ENCODE measurements around the gene GAPVD1.

The GAPVD1 gene

DNA sequence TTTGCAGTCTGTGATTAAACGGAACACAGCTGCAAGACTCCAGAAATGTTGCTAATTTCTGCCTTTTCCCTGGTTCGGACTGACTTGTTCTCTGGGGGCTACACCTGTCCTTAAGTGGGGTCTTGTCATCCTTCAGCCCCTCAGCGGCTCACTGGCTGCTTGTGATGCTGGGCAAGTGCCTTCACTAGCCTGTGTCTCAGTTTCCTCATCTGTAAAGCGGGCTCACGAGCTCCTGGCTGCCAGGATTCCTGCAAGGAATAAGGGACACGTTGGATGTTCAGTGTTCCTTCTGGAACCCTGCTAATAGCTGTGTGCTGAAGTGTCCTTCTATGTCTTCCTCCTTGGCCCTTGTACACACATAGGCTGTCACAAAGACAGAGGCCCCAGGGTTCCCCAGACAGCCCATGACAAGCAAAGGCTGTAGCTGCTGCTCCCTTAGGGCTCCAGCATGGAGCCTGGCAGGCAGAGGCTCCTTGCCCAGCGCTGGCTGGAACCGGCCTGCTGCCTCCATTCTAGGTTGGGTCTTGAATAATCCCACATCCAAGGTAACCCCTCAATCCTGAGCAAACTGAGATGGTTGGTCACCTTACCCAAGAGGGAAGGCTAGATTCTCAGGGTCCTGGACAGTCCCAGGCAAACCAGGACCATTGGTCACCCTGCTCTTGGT, 116.1 kb downstream of the GAPVD1 start:
- TF ChIP-seq POLR2A (IDR thresholded peaks at IDR 0.05; ENCODE audit: low read depth, low read length) (no peak), POLR2AphosphoS5 (IDR thresholded peaks at IDR 0.05; ENCODE audit: low read depth, low read length) (no peak), PAX5 (IDR thresholded peaks at IDR 0.05; ENCODE audit: insufficient read depth, low read length, severe bottlenecking) (no peak), TAF1 (IDR thresholded peaks at IDR 0.05; ENCODE audit: low read depth, low read length) (no peak)
- DNase-seq (ENCODE audit: insufficient read length, low spot score) (no peak), FAIRE-seq (no peak)

DNA sequence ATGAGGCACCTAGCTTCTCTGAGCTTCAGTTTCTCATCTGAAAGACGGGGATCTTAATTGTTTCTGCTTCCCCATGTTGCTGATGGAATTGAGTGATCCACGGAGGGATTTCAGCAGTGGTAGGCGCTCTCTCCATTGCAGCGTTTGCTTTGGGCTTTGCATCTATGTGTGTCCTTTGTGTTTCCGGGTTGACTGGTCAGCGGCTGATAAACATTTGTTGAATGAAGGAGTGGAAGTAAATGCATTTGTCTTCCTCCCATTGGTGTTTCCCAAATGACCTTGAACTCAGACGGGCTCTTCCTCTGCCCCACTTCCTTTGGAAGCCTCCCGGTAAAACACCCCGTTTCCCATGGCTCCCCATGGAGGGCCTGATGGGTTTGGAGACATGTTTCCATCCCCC, 117.2 kb downstream of the GAPVD1 start:
- no peak for FAIRE-seq
- no peak for DNase-seq (ENCODE audit: insufficient read length, low spot score)
- no peak for TF ChIP-seq POLR2AphosphoS5 (IDR thresholded peaks at IDR 0.05; ENCODE audit: low read depth, low read length)
- TF ChIP-seq PAX5 (IDR thresholded peaks at IDR 0.05; ENCODE audit: insufficient read depth, low read length, severe bottlenecking): no peak
- no peak for TF ChIP-seq POU2F2 (IDR thresholded peaks at IDR 0.05; ENCODE audit: low read depth, low read length)
- no peak for TF ChIP-seq SPI1 (IDR thresholded peaks at IDR 0.05; ENCODE audit: low read depth, low read length)
- TF ChIP-seq TAF1 (IDR thresholded peaks at IDR 0.05; ENCODE audit: low read depth, low read length): no peak
- no peak for TF ChIP-seq POLR2A (IDR thresholded peaks at IDR 0.05; ENCODE audit: low read depth, low read length)

DNA sequence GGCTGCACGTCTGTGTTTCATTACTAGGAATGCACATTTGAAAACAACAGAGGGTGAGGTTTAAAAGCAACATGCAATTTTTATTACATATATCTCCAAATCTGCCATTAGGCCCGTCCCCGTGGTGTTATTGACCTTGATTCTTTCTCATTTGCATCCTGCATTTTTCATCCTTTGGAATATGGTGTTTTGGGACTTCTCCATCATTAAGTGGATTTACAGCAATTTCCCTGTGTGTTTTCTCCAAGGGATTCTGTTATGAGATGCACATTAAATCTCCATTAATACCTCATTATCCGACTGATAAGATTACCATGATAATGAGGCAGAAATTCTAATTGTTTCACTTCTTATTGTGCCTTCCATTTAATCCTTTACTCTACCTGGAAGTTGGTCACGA, 117.6 kb downstream of the GAPVD1 start:
- no peak for FAIRE-seq
- TF ChIP-seq TAF1 (IDR thresholded peaks at IDR 0.05; ENCODE audit: low read depth, low read length): no peak
- TF ChIP-seq POU2F2 (IDR thresholded peaks at IDR 0.05; ENCODE audit: low read depth, low read length): no peak
- TF ChIP-seq PAX5 (IDR thresholded peaks at IDR 0.05; ENCODE audit: insufficient read depth, low read length, severe bottlenecking): no peak
- DNase-seq (ENCODE audit: insufficient read length, low spot score): no peak

DNA sequence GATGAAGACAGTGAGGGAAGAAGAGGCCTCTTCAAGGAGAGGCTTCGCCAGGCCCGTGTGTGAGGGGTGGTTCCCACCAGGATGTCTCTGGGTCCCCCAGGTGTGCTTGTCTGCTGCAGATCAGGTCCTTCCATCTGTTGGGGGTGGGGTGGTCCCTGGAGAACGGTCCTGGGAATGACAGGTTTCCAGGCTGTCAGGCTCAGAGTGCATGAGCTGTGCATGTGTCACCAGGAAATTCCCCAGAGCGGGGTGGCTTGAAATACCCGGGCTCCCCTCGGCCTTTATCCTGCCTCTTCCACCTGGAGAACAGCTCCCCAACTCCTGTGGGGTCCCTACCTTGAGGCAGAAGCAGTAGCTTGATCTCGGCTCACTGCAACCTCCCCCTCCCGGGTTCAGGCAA, 118.8 kb downstream of the GAPVD1 start:
- FAIRE-seq: no peak
- TF ChIP-seq POLR2AphosphoS5 (IDR thresholded peaks at IDR 0.05; ENCODE audit: low read depth, low read length): no peak
- no peak for TF ChIP-seq POU2F2 (IDR thresholded peaks at IDR 0.05; ENCODE audit: low read depth, low read length)
- no peak for TF ChIP-seq SPI1 (IDR thresholded peaks at IDR 0.05; ENCODE audit: low read depth, low read length)
- no peak for TF ChIP-seq PAX5 (IDR thresholded peaks at IDR 0.05; ENCODE audit: insufficient read depth, low read length, severe bottlenecking)
- no peak for TF ChIP-seq POLR2A (IDR thresholded peaks at IDR 0.05; ENCODE audit: low read depth, low read length)
- TF ChIP-seq TAF1 (IDR thresholded peaks at IDR 0.05; ENCODE audit: low read depth, low read length): no peak
- no peak for DNase-seq (ENCODE audit: insufficient read length, low spot score)

DNA sequence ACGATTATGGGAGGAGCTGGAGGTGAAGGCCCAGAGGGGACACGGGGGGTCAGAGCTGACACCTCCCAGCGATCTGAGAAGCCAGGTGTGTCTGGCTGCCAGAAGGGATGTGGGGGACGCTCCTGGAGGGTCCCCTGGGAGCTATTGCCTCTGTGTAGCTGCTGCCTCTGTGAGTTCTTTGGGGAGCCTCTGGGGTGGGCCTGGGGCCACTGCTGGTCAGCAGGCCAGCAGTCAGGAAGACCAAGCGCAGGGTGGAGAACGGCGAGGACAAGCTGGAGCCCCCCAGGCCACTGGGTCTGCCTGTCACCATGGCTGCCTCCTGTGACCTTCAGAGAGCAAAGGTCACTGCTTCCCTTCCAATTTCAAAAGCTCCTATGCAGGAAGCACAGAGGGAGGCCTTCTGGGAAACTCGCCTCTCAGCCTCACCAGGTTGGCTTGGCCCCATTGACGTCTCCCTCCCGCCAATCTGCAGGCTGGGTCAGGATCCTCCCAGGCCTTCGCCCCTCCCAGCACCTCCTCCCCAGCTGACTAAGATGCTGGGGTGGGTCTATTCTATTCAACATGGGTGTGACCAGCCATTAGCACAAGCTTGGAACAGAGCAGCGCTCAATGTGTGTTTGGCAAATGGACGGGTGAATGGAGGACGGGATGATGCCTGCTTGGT, 126.4 kb downstream of the GAPVD1 start:
- TF ChIP-seq TAF1 (IDR thresholded peaks at IDR 0.05; ENCODE audit: low read depth, low read length): no peak
- TF ChIP-seq POLR2A (IDR thresholded peaks at IDR 0.05; ENCODE audit: low read depth, low read length): no peak
- TF ChIP-seq POU2F2 (IDR thresholded peaks at IDR 0.05; ENCODE audit: low read depth, low read length): no peak
- no peak for TF ChIP-seq POLR2AphosphoS5 (IDR thresholded peaks at IDR 0.05; ENCODE audit: low read depth, low read length)
- no peak for TF ChIP-seq PAX5 (IDR thresholded peaks at IDR 0.05; ENCODE audit: insufficient read depth, low read length, severe bottlenecking)
- no peak for TF ChIP-seq SPI1 (IDR thresholded peaks at IDR 0.05; ENCODE audit: low read depth, low read length)
- DNase-seq (ENCODE audit: insufficient read length, low spot score): no peak
- FAIRE-seq: no peak

DNA sequence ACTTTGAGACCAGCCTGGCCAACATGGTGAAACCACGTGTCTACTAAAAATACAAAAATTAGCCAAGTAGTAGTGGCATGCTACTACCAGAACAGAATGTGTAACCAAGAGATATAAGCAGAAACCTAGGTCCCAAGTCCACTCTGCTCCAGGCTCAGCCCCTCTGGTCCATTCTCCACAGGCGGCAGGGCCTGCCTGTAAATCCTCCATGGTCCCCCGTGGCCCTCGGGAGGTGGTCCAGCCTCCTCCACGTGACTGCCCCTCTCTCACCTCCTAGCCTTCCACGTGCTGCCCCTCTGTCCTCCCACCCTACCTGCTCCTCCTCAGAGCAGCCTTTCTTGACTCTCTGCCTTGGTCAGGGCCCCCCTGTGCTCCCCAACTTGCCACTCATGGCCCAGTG, 127.4 kb downstream of the GAPVD1 start:
- no peak for TF ChIP-seq TAF1 (IDR thresholded peaks at IDR 0.05; ENCODE audit: low read depth, low read length)
- no peak for TF ChIP-seq POLR2A (IDR thresholded peaks at IDR 0.05; ENCODE audit: low read depth, low read length)
- no peak for TF ChIP-seq PAX5 (IDR thresholded peaks at IDR 0.05; ENCODE audit: insufficient read depth, low read length, severe bottlenecking)
- TF ChIP-seq POLR2AphosphoS5 (IDR thresholded peaks at IDR 0.05; ENCODE audit: low read depth, low read length): no peak
- no peak for TF ChIP-seq POU2F2 (IDR thresholded peaks at IDR 0.05; ENCODE audit: low read depth, low read length)
- no peak for DNase-seq (ENCODE audit: insufficient read length, low spot score)
- FAIRE-seq: no peak

DNA sequence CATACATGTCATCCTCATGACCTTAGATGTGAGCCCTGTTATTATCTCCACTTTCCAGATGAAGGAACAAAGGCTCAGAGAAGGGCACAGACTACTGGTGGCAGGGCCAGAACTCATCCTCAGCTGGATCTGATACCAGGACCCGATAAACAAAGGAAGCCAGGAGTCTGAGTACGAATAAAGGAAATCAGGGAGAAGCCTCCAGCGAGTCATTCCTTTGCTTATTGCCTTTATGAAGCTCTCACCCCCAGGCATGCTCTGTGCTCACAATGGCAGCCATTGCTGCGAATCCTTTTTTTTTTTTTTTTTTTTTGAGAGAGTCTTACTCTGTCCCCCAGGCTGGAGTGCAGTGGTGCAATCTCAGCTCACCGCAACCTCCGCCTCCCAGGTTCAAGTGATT, 130.1 kb downstream of the GAPVD1 start:
- no peak for TF ChIP-seq TAF1 (IDR thresholded peaks at IDR 0.05; ENCODE audit: low read depth, low read length)
- TF ChIP-seq POU2F2 (IDR thresholded peaks at IDR 0.05; ENCODE audit: low read depth, low read length): no peak
- TF ChIP-seq SPI1 (IDR thresholded peaks at IDR 0.05; ENCODE audit: low read depth, low read length): no peak
- TF ChIP-seq PAX5 (IDR thresholded peaks at IDR 0.05; ENCODE audit: insufficient read depth, low read length, severe bottlenecking): no peak
- no peak for TF ChIP-seq POLR2A (IDR thresholded peaks at IDR 0.05; ENCODE audit: low read depth, low read length)
- no peak for TF ChIP-seq POLR2AphosphoS5 (IDR thresholded peaks at IDR 0.05; ENCODE audit: low read depth, low read length)
- FAIRE-seq (no peak), DNase-seq (ENCODE audit: insufficient read length, low spot score) (no peak)

DNA sequence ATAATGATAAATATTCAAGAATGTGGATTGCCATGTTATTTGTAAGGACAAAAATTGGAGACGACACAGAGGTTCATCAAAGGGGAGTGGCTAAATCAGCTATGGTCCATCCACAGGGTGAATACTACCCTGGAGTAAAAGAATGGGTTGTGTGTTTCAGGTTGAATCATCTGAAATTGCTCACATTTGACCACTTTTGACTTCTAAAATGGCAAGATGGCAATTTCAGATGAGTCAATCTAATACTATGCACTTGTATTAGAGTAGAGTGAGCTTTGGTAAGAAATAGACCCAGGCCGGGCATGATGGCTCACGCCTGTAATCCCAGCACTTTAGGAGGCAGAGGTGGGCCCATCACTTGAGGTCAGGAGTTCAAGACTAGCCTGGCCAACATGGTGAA, 131.8 kb downstream of the GAPVD1 start:
- TF ChIP-seq POU2F2 (IDR thresholded peaks at IDR 0.05; ENCODE audit: low read depth, low read length) (no peak), TAF1 (IDR thresholded peaks at IDR 0.05; ENCODE audit: low read depth, low read length) (no peak), SPI1 (IDR thresholded peaks at IDR 0.05; ENCODE audit: low read depth, low read length) (no peak)
- FAIRE-seq (no peak), DNase-seq (ENCODE audit: insufficient read length, low spot score) (no peak)

DNA sequence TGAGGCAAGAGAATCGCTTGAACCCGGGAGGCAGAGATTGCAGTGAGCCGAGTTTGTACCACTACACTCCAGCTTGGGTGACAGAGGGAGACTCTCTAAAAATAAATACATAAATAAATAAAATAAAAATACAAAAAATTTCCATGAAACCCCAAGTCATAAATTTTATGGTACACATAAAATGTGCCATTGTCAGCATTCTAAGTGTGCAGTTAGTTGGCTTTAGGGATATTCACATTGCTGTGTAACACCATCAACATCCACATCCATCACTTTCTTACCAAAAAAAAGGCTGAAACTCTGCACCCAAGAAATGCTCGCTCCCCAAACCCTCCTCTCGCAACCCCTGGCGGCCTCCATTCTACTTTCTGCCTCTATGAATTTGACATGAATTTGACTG, 135.2 kb downstream of the GAPVD1 start:
- TF ChIP-seq TAF1 (IDR thresholded peaks at IDR 0.05; ENCODE audit: low read depth, low read length): no peak
- DNase-seq (ENCODE audit: insufficient read length, low spot score): no peak
- FAIRE-seq: no peak

DNA sequence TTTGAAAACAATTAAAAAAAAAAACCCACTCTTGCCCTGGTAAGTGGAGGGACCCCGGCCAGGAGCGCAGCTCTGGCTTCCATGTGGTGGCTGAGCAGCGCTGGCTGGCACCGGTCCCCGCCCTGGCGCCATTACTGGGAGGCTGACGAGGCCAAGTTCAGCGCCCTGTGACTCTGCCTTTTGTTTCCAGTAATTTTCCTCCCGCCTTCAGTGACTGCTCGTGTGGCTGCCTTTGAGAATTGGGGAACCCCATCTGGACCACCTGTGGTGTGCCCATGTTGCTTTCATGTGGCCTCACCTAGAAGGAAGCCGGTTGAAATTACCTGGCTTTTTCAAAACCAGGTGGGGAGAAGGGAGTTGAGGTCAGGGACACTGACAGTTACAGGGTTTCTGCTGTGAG, 136.1 kb downstream of the GAPVD1 start:
- TF ChIP-seq POU2F2 (IDR thresholded peaks at IDR 0.05; ENCODE audit: low read depth, low read length) (no peak), TAF1 (IDR thresholded peaks at IDR 0.05; ENCODE audit: low read depth, low read length) (no peak), PAX5 (IDR thresholded peaks at IDR 0.05; ENCODE audit: insufficient read depth, low read length, severe bottlenecking) (no peak), POLR2A (IDR thresholded peaks at IDR 0.05; ENCODE audit: low read depth, low read length) (no peak), POLR2AphosphoS5 (IDR thresholded peaks at IDR 0.05; ENCODE audit: low read depth, low read length) (no peak), SPI1 (IDR thresholded peaks at IDR 0.05; ENCODE audit: low read depth, low read length) (no peak)
- no peak for FAIRE-seq
- DNase-seq (ENCODE audit: insufficient read length, low spot score): no peak

Measured in GM12891 (cell line).